GM21390 (cell line): ENCODE results near the gene HLCS.

Experiments used
- ATAC-seq: cut with Tn5 transposase; IDR thresholded peaks from one replicate; pipeline ENCODE4 v1.9.1; 2021; ENCODE audit not compliant: unreplicated experiment

HLCS gene

GRCh38 chr21:36887963-36888362 lies 78.5 kb downstream of the HLCS start:
- no peak for ATAC-seq

GRCh38 chr21:36883532-36884486 lies 82.7 kb downstream of the HLCS start:
- ATAC-seq, result no peak

- no peak for ATAC-seq
Observed at GRCh38 chr21:36882776-36883175, 83.7 kb downstream of the HLCS start.

- ATAC-seq, result no peak
Observed at GRCh38 chr21:36881228-36881627, 85.2 kb downstream of the HLCS start.

- no peak for ATAC-seq
Observed at GRCh38 chr21:36879827-36880226, 86.6 kb downstream of the HLCS start.

- ATAC-seq, result no peak
Observed at GRCh38 chr21:36877741-36878140, 88.7 kb downstream of the HLCS start.

GRCh38 chr21:36874665-36875064 lies 91.8 kb downstream of the HLCS start:
- no peak for ATAC-seq

- no peak for ATAC-seq
Observed at GRCh38 chr21:36873513-36873912, 93.0 kb downstream of the HLCS start.

- no peak for ATAC-seq
Observed at GRCh38 chr21:36867291-36867905, 99.1 kb downstream of the HLCS start.

- ATAC-seq, result no peak
Observed at GRCh38 chr21:36866419-36866818, 100.0 kb downstream of the HLCS start.

GRCh38 chr21:36864974-36865373 lies 101.5 kb downstream of the HLCS start:
- no peak for ATAC-seq

GRCh38 chr21:36863260-36863659 lies 103.2 kb downstream of the HLCS start:
- ATAC-seq, result no peak

GRCh38 chr21:36861595-36862323 lies 104.7 kb downstream of the HLCS start:
- no peak for ATAC-seq

- no peak for ATAC-seq
Observed at GRCh38 chr21:36860736-36861594, 105.5 kb downstream of the HLCS start.

GRCh38 chr21:36859744-36860501 lies 106.5 kb downstream of the HLCS start:
- no peak for ATAC-seq

GRCh38 chr21:36858320-36858957 lies 108.0 kb downstream of the HLCS start:
- no peak for ATAC-seq

- ATAC-seq, result no peak
Observed at GRCh38 chr21:36856643-36857042, 109.8 kb downstream of the HLCS start.

GRCh38 chr21:36854391-36854790 lies 112.1 kb downstream of the HLCS start:
- no peak for ATAC-seq

- ATAC-seq, result no peak
Observed at GRCh38 chr21:36852864-36853263, 113.6 kb downstream of the HLCS start.
